Activated T-helper 17 cell treated with anti-CD3 and anti-CD28 coated beads, Interleukin-2, amount 50 U/mL, for 72 hours (primary cell): ENCODE data around the gene QDPR. TPM values are rescaled to one million over a fixed set of nuclear protein-coding genes. Genes with fewer than 3 reads are reported as not detected.
"Not testable (repeated sequence)": the region's sequence is repeated elsewhere in the genome, so short reads cannot be mapped to it uniquely, and the experiment has no call there.

Source experiments
- ATAC-seq: fragments of 150-1000 bp; cut with Tn5 transposase; replicated peaks from 2 replicates; pipeline ENCODE4 v1.10.0; 2021; ENCODE audit warnings: mild to moderate bottlenecking, moderate library complexity
- H3K27ac Mint-ChIP-seq: one replicate; pipeline ENCODE4 v1.8.0; 2022; ENCODE audit warnings: mixed read lengths
- H3K27me3 Mint-ChIP-seq: one replicate; pipeline ENCODE4 v1.8.0; 2022; ENCODE audit warnings: mixed read lengths
- H3K36me3 Mint-ChIP-seq: one replicate; pipeline ENCODE4 v1.8.0; 2022; ENCODE audit warnings: low read depth, mild to moderate bottlenecking, mixed read lengths
- H3K4me1 Mint-ChIP-seq: one replicate; pipeline ENCODE4 v1.8.0; 2022; ENCODE audit warnings: mixed read lengths
- H3K4me3 Mint-ChIP-seq: one replicate; pipeline ENCODE4 v1.8.0; 2022; ENCODE audit warnings: mild to moderate bottlenecking, mixed read lengths
- H3K9me3 Mint-ChIP-seq: one replicate; pipeline ENCODE4 v1.8.0; 2022; ENCODE audit warnings: mixed read lengths
- total RNA-seq, 2 donors: library from RNA; stranded (reverse); gene quantifications; one replicate each; pipeline ENCODE4 v1.2.3, GENCODE V29; 2022

QDPR gene
- total RNA-seq, 2 donors from 2014 or later = 12.7 to 29.7 TPM

DNA sequence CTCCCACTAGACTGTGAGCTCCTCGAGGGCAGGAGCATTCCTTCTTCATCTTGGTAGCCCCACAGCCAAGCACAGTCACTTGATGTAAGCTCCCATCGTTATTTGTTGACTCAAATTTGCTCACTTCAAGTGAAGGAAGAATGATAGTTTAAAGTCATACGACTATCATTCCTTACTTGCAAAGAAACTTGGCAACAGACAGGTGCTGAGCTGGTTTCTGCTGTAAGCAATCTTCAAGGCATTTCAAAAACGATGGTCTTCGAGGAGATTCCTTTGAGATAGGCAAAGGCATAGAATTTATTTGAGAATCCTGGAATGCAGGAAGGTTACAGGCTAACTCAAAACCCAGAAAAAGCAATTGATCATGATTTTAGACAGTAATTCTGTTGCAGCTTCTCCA is 64.8 kb downstream of the QDPR start:
- Mint-ChIP-seq H3K36me3 (no peaks in the 10 kb centered on the region), H3K9me3 (no peaks in the 10 kb centered on the region), H3K4me3 (no peak overlapping the region), H3K27me3 (peaks cover 4% of the 10 kb centered on the region), H3K27ac (no peak overlapping the region), H3K4me1 (no peaks in the 10 kb centered on the region)
- no peak for ATAC-seq

DNA sequence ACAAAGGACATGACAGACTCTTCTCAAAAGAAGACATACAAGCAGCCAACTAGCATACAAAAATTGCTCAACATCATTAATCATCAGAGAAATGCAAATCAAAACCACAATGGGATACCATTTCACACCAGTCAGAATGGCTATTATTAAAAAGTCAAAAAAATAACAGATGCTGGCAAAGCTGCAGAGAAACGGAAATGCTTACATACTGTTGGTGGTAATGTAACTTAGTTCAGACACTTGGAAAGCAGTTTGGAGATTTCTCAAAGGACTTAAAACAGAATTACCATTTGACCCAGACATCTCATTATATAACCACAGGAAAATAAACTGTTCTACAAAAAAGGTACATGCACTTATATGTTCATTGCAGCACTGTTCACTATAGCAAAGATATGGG is 69.4 kb downstream of the QDPR start:
- not testable (repeated sequence) for H3K36me3 Mint-ChIP-seq

GRCh38 chr4:17437396-17437795 is 74.5 kb downstream of the QDPR start:
- H3K4me1 Mint-ChIP-seq = no peaks in the 10 kb centered on the region
- peaks cover 3% of the 10 kb centered on the region for H3K27me3 Mint-ChIP-seq
- H3K4me3 Mint-ChIP-seq = no peak overlapping the region
- no peaks in the 10 kb centered on the region for H3K9me3 Mint-ChIP-seq
- no peaks in the 10 kb centered on the region for H3K36me3 Mint-ChIP-seq
- no peak for ATAC-seq
- no peak overlapping the region for H3K27ac Mint-ChIP-seq

More for the DNA sequence above, 69.4 kb downstream of the QDPR start:
- H3K27ac Mint-ChIP-seq, H3K27me3 Mint-ChIP-seq, ATAC-seq, H3K4me1 Mint-ChIP-seq, H3K9me3 Mint-ChIP-seq, H3K4me3 Mint-ChIP-seq: not testable (repeated sequence)

- no peaks in the 10 kb centered on the region for H3K4me1 Mint-ChIP-seq
- H3K4me3 Mint-ChIP-seq = no peak overlapping the region
- H3K27me3 Mint-ChIP-seq = peaks cover 3% of the 10 kb centered on the region
- H3K27ac Mint-ChIP-seq = no peak overlapping the region
- no peak for ATAC-seq
- H3K36me3 Mint-ChIP-seq = no peaks in the 10 kb centered on the region
- H3K9me3 Mint-ChIP-seq = no peaks in the 10 kb centered on the region
These were observed 75.2 kb downstream of the QDPR start for GRCh38 chr4:17436750-17437090.

Other genes starting within 250 kb of the QDPR start
- not detected for gene CLRN2, start 3.1 kb upstream of the QDPR start, total RNA-seq
- 100 to 1,000 TPM in 1 of 2 donors, 10 to 100 TPM in 1; 58.8 to 109 TPM for gene LAP3, start 65.1 kb upstream of the QDPR start, total RNA-seq
- gene MED28, start 102.6 kb upstream of the QDPR start, total RNA-seq = 10 to 100 TPM; 50.0 to 50.9 TPM